Loucy (cell line): ENCODE results near the gene DIO3.

Source experiments
- CTCF ChIP-seq: fragments of 200-600 bp; sonication (generic); conservative IDR thresholded peaks from 2 replicates; pipeline ENCODE4 v1.5.1; 2014; ENCODE audit warnings: mild to moderate bottlenecking, antibody characterized with exemption, low read length
- EZH2phosphoT487 ChIP-seq: fragments of 200-600 bp; IDR thresholded peaks from 2 replicates; pipeline ENCODE4 v1.6.1; 2018; ENCODE audit warnings: antibody characterized with exemption, mild to moderate bottlenecking, moderate library complexity, borderline replicate concordance

- TF ChIP-seq CTCF (no peak), EZH2phosphoT487 (no peak)
Measured at GRCh38 chr14:101553931-101554330, 7.4 kb upstream of the DIO3 start.
